Measurements from ENCODE around the gene MBD4. TPM values are rescaled to one million over a fixed set of nuclear protein-coding genes. Genes with fewer than 3 reads are reported as not detected.

The MBD4 gene
- total RNA-seq, 1 donor from 2014 or later: 38.8 TPM

- H3K9me3 ChIP-seq: no peaks in the 10 kb centered on the region
- peak; percentile 81 for DNase-seq
- ATAC-seq: peak; percentile 6 to 39
- no peak for TF ChIP-seq CTCF (IDR thresholded peaks at IDR 0.05)
- peaks cover 62% of the 10 kb centered on the region for H3K4me1 ChIP-seq
- peak overlapping the region; percentile 88 for H3K4me3 ChIP-seq
- H3K27me3 ChIP-seq (ENCODE audit: low read depth): no peaks in the 10 kb centered on the region
- H3K27ac ChIP-seq: peak overlapping the region; percentile 91
- intact Hi-C loops (cut with DNase I): no loop called here
- H3K36me3 ChIP-seq: peaks cover 38% of the 10 kb centered on the region
These were observed 427 bp downstream of the MBD4 start for GRCh38 chr3:129439226-129439816.

- ATAC-seq: no peak
- Histone ChIP-seq H3K4me3 (peak overlapping the region; percentile 12), H3K4me1 (peaks cover 27% of the 10 kb centered on the region), H3K36me3 (peaks cover 77% of the 10 kb centered on the region), H3K27me3 (ENCODE audit: low read depth) (no peaks in the 10 kb centered on the region), H3K9me3 (no peaks in the 10 kb centered on the region), H3K27ac (no peak overlapping the region)
- DNase-seq: no peak
- intact Hi-C loops (cut with DNase I): no loop called here
- TF ChIP-seq CTCF (IDR thresholded peaks at IDR 0.05): no peak
These were observed 4.4 kb downstream of the MBD4 start for GRCh38 chr3:129435367-129435766.

GRCh38 chr3:129434140-129434539 lies 5.6 kb downstream of the MBD4 start:
- Histone ChIP-seq H3K4me1 (peaks cover 26% of the 10 kb centered on the region), H3K9me3 (no peaks in the 10 kb centered on the region), H3K27me3 (ENCODE audit: low read depth) (no peaks in the 10 kb centered on the region), H3K27ac (no peak overlapping the region), H3K36me3 (peaks cover 87% of the 10 kb centered on the region), H3K4me3 (no peak overlapping the region)
- DNase-seq (no peak), ATAC-seq (no peak)
- intact Hi-C loops (cut with DNase I): no loop called here
- TF ChIP-seq CTCF (IDR thresholded peaks at IDR 0.05): no peak

- H3K4me1 ChIP-seq: peaks cover 24% of the 10 kb centered on the region
- no peak overlapping the region for H3K27ac ChIP-seq
- no peaks in the 10 kb centered on the region for H3K9me3 ChIP-seq
- no peaks in the 10 kb centered on the region for H3K27me3 ChIP-seq (ENCODE audit: low read depth)
- ATAC-seq: no peak
- H3K4me3 ChIP-seq: no peak overlapping the region
- H3K36me3 ChIP-seq: peaks cover 87% of the 10 kb centered on the region
- no peak for DNase-seq
- intact Hi-C loops (cut with DNase I): no loop called here
- no peak for TF ChIP-seq CTCF (IDR thresholded peaks at IDR 0.05)
These were observed 6.2 kb downstream of the MBD4 start for GRCh38 chr3:129433565-129433964.

GRCh38 chr3:129432671-129433070 lies 7.1 kb downstream of the MBD4 start:
- DNase-seq (no peak), ATAC-seq (no peak)
- no peak for TF ChIP-seq CTCF (IDR thresholded peaks at IDR 0.05)
- no peaks in the 10 kb centered on the region for H3K9me3 ChIP-seq
- no peak overlapping the region for H3K4me3 ChIP-seq
- intact Hi-C loops (cut with DNase I): no loop called here
- no peak overlapping the region for H3K27ac ChIP-seq
- H3K36me3 ChIP-seq: peaks cover 83% of the 10 kb centered on the region
- no peaks in the 10 kb centered on the region for H3K27me3 ChIP-seq (ENCODE audit: low read depth)
- H3K4me1 ChIP-seq: peaks cover 23% of the 10 kb centered on the region
